HG03565 (cell line): Measurements from ENCODE around the gene GLOD5.
"Not testable (repeated sequence)": the region's sequence is repeated elsewhere in the genome, so short reads cannot be mapped to it uniquely, and the experiment has no call there.

Experiments
- ATAC-seq: cut with Tn5 transposase; IDR thresholded peaks from one replicate; pipeline ENCODE4 v1.9.1; 2021; ENCODE audit warnings: mild to moderate bottlenecking, moderate library complexity; ENCODE audit not compliant: unreplicated experiment

GLOD5 gene

DNA sequence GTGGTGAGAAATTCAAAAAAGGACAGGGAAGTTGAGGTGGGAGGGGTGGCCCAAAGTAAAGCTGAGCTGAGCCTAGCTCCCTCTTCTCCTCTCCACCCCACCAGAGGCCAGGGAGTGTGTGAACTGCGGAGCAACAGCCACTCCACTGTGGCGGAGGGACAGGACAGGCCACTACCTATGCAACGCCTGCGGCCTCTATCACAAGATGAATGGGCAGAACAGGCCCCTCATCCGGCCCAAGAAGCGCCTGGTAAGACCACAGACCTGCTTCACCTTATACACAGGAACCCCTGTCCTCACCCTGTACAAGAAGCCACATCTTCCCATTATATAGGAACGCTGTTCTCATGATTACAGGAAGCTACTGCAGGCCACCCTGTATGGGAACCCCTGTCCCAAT lies 30.7 kb downstream of the GLOD5 start:
- ATAC-seq = no peak

DNA sequence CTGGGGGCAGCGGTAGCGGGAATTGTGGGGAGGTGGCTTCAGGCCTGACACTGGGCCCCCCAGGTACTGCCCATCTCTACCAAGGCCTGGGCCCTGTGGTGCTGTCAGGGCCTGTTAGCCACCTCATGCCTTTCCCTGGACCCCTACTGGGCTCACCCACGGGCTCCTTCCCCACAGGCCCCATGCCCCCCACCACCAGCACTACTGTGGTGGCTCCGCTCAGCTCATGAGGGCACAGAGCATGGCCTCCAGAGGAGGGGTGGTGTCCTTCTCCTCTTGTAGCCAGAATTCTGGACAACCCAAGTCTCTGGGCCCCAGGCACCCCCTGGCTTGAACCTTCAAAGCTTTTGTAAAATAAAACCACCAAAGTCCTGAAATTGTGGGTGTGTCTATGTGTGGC lies 32.4 kb downstream of the GLOD5 start:
- no peak for ATAC-seq

DNA sequence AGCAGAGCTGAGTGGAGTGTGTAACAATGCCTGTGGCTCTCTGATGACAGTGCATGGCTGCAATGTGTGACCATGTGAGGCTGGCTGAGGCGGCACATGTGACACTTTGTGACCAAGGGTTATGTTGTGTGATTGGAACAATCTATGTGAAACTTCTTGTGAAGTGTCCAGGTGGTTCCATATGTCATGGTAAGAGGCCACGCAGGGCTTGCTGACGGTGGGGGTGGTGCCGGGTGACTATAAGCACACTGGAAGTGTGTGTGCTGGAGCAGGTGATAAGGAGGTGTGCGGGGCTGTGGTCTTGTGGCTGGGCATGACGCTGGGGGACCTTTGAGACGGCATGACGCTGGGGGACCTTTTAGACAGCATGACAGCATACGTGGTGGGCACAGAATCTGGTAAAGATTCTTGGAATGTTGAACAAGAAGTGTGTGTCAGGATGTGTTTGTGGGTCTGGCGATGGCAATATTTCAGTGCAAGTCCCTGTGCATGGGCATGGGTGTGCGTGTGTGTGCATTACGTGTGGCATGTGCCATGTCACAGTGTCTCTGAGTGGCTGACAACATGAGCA lies 32.9 kb downstream of the GLOD5 start:
- ATAC-seq = no peak

DNA sequence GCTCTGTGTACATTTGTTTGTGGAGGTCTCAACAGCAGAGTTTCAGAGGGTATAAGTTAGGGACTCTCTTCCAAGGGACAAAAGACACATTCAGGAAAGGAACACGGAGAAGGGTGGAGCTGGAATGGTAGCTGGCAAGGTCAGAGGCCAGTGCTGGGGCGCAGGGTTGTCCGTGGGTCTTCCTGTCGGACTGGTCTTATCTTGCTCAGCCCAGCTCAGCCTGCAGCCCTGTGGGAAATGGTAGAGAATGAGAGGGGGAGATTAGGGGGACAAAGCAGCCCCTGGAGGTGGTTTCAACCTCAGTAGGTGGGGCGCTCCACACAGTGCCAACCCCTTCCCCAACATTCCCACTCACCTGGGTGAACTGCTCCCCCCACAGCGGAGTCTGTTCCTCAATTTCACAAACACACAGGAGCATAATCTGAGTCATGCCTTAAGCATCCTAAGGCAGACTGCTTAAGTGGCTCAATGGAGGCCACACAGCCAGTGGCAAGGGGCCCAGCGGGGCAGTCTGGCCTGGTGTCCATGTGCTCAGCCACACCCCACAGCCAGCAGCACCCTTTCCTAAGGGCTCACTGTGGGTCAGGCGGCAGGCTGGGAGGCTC lies 33.5 kb downstream of the GLOD5 start:
- no peak for ATAC-seq

DNA sequence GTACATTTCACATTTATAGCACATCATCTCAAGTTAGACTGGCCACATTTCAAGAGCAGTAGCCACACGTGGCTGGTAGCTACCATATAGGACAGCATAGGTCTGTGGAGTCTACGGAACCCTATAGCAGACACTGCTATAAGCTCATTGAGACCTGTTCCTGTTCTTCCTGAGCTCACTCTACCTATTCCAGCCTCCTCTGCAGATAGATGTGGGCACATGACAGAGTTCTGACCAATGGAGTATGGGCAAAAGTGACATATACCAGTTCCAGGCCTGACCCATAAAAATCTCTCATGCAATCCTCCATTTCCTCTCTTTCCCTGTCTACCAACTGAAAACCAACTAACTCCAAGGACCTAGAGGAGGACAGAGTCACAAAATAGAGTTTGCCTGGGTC lies 36.8 kb downstream of the GLOD5 start:
- ATAC-seq = no peak

DNA sequence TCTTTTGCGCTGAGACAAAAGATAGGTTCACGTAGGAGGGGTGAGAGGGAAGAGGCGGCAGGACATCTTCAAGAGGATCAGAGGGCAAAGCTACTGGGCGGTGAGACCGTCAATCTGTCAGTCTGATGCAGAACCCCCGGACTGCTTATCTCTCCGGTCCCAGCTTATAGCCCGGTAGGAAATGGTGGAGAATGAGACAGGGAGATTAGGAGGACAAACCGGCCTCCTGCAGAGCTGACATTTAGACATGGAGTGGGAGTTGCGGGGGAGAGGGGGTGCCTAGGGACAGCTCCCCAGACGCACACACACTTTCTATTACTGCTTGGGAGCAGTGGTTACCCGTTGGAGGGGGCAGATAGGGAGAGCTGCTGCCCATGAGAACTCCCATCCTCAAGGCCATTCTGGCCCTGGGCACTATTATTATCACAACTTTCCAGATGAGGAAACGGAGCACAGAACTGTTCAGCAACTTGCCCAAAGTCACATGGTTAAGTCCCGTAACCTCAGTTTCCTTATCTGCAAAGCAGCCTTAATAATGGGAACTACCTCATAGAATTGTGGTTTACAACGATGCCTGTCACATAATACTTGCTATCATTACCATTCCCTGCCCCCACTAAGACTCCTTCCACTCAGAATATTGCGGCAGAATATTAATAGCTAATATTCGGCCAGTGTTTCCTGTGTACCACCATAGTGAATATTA lies 39.2 kb downstream of the GLOD5 start:
- ATAC-seq = no peak

DNA sequence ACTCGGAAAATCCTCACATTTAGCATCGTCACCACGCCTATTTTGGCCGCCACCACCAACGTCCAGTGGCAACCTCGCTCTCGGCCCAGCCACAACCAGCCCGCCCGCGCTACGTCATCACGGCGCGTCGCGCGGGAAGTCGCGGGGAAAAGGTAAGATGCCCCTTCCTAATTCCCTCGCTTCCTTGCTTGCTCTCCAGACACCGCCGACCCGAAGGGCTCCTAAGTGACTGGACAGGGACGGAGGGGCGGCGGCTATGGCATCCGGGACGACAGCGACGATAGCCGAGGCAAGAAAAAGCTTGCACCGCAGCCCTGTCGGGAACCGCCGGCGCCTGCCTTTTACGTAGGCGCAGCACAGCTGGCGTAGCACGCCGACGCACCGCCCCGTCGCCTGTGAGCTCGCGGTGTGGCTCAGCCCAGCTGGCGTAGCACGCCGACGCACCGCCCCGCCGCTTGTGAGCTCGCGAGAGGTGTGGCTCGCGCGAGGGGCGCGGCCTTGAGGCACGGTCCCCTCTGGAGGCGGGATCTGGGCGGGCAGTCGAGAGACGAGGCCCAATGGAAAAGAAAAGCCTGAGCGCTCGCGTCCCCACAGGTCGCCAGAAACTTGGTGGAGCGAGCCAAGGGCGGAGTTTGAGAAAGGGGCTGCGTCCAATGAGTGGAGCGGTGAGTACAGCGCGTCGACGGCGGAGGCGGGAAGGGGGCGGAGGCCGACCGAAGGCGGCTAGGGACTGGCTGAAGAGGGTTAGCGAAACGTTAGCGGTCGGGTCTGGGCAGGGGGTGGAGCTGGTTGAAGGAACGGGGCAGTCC lies 39.9 kb downstream of the GLOD5 start, which contains the start of gene HDAC6:
TSS of gene HDAC6 (plus strand) at position 788 of the 809 bp plus-strand sequence. CDS start 626 bp downstream, outside the sequence.
- ATAC-seq = peak; percentile 81

DNA sequence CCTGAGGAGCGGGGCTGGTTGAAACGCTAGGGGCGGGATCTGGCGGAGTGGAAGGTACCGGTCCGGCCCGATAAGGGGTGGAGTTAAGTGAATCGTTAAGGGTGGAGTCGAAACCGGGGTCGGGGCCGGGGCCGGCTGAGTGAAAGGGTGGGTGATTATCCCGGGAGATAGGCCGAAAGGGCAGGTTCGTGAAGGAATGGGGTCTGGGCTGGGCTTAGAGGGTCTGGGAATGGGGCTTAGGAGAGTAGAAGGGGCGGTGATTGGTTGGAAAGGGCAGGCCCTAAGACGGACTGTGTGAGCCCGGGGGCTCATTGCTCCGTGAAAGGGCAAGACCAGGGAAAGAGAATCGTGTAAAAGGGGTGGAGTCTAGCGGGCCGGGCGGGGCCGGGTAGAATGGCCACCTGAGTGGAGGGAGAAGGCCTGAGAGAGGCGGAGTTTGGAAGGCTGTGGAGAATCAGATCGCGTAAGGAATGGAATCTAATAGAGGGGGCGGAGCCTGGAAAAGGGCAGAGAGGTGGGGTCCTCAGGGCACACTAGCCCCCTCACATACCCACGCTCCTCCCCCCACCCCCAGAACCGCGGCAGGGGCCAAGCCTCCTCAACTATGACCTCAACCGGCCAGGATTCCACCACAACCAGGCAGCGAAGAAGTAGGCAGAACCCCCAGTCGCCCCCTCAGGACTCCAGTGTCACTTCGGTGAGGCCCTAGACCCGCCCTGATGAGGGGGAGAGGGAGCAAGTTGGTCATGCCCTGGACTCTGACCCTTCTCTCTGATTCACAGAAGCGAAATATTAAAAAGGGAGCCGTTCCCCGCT lies 40.8 kb downstream of the GLOD5 start:
- ATAC-seq = peak; percentile 22

DNA sequence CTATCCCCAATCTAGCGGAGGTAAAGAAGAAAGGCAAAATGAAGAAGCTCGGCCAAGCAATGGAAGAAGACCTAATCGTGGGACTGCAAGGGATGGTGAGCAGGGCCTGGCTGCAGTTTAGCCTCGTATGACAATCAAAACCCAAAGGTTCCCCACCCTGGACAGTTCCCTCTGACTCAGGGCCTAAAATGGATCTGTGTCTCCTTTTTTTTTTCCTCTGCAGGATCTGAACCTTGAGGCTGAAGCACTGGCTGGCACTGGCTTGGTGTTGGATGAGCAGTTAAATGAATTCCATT lies 41.3 kb downstream of the GLOD5 start:
- ATAC-seq = no peak

DNA sequence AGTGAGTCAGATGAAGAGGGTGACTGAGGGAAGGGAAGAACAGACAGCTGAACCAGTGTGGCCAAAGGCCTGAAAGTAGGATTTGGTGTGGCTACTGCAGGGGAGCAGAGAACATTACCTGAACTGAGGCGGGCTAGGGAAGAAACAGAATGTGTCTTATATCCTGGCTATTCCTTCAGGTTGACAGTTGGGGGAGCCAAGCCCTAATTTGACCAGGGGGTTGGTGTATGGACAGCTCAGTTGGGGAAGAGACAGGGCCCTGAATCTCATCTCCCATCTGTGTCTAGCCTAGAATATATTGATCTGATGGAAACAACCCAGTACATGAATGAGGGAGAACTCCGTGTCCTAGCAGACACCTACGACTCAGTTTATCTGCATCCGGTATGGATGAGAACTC lies 44.5 kb downstream of the GLOD5 start:
- ATAC-seq = no peak

DNA sequence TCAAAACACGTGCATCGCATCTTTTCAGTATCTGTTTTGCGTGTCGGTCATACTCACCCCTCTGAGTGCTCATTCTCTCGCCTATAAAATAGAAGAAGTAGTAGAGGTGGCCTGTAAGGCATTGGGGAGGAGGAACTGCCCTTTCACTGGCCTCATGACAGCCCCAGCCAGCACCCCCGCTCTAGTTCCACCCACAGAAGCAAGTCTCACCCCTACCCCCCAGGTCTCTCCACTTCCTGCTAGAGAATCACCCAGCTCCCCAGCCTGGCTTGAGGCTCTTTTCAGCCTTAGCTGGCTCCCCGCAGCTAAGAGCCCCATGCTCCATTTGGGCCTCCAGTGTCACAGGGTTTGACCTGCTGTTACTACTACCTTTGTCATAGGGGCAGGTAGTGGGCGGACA lies 52.1 kb downstream of the GLOD5 start:
- no peak for ATAC-seq

DNA sequence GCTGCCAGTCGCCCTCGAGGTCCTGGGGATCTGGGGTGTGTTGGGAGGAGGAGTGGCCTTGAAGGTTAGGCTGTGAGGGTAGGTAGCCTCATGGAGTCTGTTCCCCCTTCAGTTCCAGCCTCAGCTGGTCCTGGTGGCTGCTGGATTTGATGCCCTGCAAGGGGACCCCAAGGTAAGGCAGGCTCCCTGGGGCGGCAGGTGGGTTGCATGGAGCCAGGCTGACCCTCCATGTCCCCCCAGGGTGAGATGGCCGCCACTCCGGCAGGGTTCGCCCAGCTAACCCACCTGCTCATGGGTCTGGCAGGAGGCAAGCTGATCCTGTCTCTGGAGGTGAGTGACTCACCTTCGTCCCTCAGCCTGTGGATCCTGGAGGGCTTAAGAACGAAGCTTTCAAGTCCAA lies 53.2 kb downstream of the GLOD5 start:
- ATAC-seq = no peak

DNA sequence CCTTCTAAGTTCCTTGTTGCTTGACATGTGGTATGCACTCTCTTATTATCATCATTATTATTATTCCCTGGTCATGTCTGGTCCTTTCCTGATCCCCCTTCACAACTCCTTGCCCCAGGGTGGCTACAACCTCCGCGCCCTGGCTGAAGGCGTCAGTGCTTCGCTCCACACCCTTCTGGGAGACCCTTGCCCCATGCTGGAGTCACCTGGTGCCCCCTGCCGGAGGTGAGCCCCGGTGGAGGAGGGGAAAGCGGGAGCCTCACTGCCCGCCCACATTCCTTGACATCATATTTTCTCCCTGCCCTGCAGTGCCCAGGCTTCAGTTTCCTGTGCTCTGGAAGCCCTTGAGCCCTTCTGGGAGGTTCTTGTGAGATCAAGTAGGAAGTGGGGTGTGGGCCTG lies 53.7 kb downstream of the GLOD5 start:
- no peak for ATAC-seq

DNA sequence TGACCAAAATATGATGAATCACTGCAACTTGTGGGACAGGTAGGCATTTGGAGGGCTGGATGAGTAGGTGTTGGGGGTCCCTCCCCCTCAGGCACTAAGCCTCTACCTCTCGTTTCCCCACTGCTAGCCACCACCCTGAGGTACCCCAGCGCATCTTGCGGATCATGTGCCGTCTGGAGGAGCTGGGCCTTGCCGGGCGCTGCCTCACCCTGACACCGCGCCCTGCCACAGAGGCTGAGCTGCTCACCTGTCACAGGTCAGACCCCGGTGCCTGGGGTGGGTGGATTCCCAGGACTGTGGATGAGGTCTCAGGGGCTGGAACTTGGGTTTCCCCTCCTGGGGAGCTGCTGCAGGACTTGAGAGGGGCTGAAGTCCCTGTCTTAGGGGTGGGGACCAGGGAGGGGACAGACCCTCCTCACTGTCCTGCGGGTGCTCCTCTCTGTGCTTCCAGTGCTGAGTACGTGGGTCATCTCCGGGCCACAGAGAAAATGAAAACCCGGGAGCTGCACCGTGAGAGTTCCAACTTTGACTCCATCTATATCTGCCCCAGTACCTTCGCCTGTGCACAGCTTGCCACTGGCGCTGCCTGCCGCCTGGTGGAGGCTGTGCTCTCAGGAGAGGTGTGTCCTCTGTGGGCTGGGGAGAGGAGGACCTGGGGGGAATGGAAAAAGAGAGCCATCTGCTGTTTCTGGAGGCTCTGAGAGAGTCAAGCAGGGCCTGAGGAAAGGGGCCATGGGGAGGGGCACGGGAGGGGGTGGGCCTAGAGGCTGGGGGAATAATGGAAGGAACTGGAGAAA lies 54.7 kb downstream of the GLOD5 start:
- ATAC-seq = no peak

DNA sequence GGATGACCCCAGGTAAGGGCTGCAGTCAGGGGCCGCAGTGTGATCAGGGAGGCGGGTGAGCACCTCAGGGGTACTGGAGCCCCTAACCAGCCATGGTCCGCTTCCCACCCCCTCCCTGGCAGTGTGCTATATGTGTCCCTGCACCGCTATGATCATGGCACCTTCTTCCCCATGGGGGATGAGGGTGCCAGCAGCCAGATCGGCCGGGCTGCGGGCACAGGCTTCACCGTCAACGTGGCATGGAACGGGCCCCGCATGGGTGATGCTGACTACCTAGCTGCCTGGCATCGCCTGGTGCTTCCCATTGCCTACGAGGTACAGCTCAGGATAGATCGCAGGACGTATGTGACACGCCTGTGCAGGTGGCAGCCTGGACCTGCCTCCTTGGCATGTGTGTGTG lies 56.6 kb downstream of the GLOD5 start:
- ATAC-seq = no peak

DNA sequence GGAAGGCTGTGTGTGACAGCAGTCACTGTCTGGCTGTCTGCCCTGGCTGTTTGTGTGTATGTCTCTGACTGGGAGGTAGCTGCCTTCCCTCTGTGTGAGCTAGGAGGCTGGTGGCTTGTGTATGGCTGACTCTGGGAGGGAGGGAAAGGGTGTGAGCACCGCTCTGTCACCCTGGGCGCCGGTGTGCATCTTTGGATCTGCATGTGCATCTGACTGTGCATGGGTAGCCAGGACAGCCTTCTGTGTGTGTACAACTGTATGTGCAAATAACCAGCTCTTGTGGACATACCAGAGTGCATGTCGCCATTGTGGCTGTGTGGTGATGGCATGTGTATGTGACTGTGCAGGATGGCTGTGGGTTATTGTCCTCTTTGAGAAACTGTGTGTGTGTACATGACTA lies 57.3 kb downstream of the GLOD5 start:
- no peak for ATAC-seq

DNA sequence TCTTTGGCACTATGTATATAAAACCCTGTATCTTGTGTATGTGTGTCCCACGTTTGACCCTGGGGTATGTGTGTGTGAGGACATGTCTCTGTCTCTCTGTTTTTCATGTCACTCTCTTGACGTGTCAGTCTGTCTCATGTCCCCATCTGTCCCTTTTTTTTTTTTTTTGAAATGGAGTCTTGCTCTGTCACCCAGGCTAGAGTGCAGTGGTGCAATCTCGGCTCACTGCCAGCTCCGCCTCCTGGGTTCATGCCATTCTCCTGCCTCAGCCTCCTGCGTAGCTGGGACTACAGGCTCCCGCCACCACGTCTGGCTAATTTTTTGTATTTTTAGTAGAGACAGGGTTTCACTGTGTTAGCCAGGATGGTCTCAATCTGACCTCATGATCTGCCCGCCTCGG lies 57.8 kb downstream of the GLOD5 start:
- not testable (repeated sequence) for ATAC-seq

DNA sequence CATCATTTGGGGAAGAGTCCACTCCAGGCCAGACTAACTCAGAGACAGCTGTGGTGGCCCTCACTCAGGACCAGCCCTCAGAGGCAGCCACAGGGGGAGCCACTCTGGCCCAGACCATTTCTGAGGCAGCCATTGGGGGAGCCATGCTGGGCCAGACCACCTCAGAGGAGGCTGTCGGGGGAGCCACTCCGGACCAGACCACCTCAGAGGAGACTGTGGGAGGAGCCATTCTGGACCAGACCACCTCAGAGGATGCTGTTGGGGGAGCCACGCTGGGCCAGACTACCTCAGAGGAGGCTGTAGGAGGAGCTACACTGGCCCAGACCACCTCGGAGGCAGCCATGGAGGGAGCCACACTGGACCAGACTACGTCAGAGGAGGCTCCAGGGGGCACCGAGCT lies 61.5 kb downstream of the GLOD5 start:
- ATAC-seq = no peak
